GM12865 (cell line): ENCODE data around the gene GRID2.

Experiments used
- DNase-seq: peaks from one replicate; pipeline ENCODE4 v3.0.0; 2010; ENCODE audit warnings: low read depth
- H3K4me3 ChIP-seq: 2 replicates; pipeline ENCODE4 v1.5.1; 2011; ENCODE audit warnings: mild to moderate bottlenecking, low read depth, low read length, control low read depth
- CTCF ChIP-seq: IDR thresholded peaks from 2 replicates; pipeline ENCODE4 v1.5.1; 2011; ENCODE audit warnings: low read length, control low read depth, low read depth, inconsistent platforms; ENCODE audit not compliant: insufficient read depth; ENCODE audit errors: missing control alignments

The GRID2 gene

GRCh38 chr4:93186846-93187245 lies 883.1 kb downstream of the GRID2 start:
- no peak for DNase-seq
- no peak overlapping the region for H3K4me3 ChIP-seq
- no peak for TF ChIP-seq CTCF

DNA sequence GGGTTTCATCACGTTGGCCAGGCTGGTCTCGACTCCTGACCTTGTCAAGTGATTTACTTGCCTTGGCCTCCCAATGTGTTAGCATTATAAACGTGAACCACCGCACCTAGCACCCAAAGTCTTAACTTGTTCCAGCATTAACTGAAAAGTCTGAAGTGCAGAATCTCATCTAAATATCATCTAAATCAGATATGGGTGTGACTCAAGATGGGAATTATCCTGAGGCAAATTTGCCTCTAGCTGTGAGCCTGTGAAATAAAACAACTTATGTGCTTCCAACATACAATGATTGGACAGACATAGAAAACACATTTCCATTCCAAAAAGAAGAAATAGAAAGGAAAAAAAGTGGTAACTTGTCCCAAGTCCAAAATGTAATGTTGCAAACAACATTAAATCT lies 883.7 kb downstream of the GRID2 start:
- no peak overlapping the region for H3K4me3 ChIP-seq
- DNase-seq = no peak
- no peak for TF ChIP-seq CTCF

DNA sequence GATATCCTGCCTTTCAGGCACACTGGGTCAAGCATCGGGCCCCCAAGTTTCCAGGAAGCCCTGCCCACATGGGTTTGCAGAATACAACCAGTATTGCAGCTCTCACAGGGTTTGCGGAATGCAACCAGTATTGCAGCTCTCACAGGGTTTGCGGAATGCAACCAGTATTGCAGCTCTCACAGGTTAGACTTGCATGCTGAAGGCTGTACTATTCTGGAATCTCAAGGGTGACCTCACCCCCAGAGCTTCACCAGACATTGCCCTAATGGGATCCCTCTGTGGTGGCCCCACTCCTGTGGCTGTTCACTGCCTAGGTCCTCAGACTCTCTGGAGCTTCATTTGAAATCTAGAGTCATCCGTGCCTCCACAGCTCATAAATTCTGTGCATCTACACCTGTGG lies 884.1 kb downstream of the GRID2 start:
- DNase-seq = no peak
- no peak for TF ChIP-seq CTCF
- H3K4me3 ChIP-seq = no peak overlapping the region

GRCh38 chr4:93199492-93199891 lies 895.7 kb downstream of the GRID2 start:
- DNase-seq = peak; percentile 26
- no peak overlapping the region for H3K4me3 ChIP-seq
- TF ChIP-seq CTCF = peak; percentile 15

DNA sequence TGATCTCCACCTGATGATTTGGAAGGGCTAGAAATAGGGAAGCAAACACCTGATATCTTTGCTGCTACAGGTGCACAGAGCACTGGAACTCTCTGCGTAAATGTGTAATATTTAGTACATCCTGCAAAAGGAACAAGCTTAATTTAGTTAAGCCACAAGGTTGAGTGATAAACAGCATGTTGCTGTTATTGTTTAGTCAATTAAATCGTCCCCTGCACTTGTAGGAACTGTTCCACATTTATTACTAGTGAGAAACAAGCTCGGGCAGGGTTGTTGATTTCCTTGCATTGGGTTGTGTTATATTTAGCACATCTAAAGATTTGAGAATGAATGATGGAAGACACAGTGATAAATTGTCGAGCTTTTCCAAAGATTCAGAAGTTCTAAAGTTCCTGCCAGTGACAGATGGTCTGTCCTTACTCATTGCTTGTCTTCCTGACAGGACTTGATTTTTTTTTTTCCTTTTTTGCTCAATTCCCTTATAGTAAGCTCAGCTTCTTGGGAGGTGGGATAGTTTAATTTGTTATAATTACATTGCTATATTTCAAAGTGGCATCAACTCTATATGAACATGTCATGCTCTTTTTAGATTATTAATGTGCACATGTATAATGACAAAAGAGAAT lies 897.8 kb downstream of the GRID2 start:
- H3K4me3 ChIP-seq = no peak overlapping the region
- no peak for TF ChIP-seq CTCF
- no peak for DNase-seq

DNA sequence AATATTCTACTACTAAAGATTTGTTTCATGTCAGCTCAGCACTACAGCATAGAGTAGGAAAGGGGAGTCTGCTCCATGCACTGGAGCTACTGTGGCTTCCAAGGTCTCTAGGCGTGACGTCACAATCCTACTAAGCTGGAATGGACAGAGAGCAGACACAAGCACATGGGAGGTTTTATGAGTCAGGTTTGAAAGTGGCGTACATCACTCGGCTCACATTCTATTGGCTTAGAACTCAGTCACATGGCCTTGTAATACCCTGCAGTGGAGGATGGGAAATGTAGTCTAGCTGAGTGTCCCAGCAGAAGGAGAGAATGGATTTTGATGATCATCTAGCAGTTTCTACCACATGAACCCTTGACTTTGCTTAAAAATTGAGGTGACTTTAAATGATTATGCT lies 899.9 kb downstream of the GRID2 start:
- TF ChIP-seq CTCF = no peak
- no peak overlapping the region for H3K4me3 ChIP-seq
- peak; percentile 16 for DNase-seq

GRCh38 chr4:93212250-93212649 lies 908.5 kb downstream of the GRID2 start:
- no peak for DNase-seq
- TF ChIP-seq CTCF = no peak
- H3K4me3 ChIP-seq = no peak overlapping the region
